ENCODE data around the gene ROPN1L.

ROPN1L gene

GRCh38 chr5:10457682-10458574 lies 16.2 kb downstream of the ROPN1L start:
- DNase-seq (ENCODE audit: low read depth, low spot score), result peak; percentile 72

- no peak for DNase-seq (ENCODE audit: low read depth, low spot score)
These were observed 17.7 kb downstream of the ROPN1L start for GRCh38 chr5:10459080-10460055.

- DNase-seq (ENCODE audit: low read depth, low spot score), result no peak
These were observed 18.7 kb downstream of the ROPN1L start for GRCh38 chr5:10460252-10460906.

GRCh38 chr5:10461041-10461440 lies 19.4 kb downstream of the ROPN1L start:
- DNase-seq (ENCODE audit: low read depth, low spot score), result no peak

- DNase-seq (ENCODE audit: low read depth, low spot score), result peak; percentile 58
These were observed 20.4 kb downstream of the ROPN1L start for GRCh38 chr5:10461904-10462555.

- no peak for DNase-seq (ENCODE audit: low read depth, low spot score)
These were observed 21.9 kb downstream of the ROPN1L start for GRCh38 chr5:10463566-10463965.

GRCh38 chr5:10464173-10464572 lies 22.5 kb downstream of the ROPN1L start:
- no peak for DNase-seq (ENCODE audit: low read depth, low spot score)

- no peak for DNase-seq (ENCODE audit: low read depth, low spot score)
These were observed 24.0 kb downstream of the ROPN1L start for GRCh38 chr5:10465726-10466125.

GRCh38 chr5:10466446-10467073 lies 24.9 kb downstream of the ROPN1L start:
- no peak for DNase-seq (ENCODE audit: low read depth, low spot score)

- peak; percentile 48 for DNase-seq (ENCODE audit: low read depth, low spot score)
These were observed 25.9 kb downstream of the ROPN1L start for GRCh38 chr5:10467281-10468198.

GRCh38 chr5:10468256-10468655 lies 26.6 kb downstream of the ROPN1L start:
- DNase-seq (ENCODE audit: low read depth, low spot score), result no peak

- no peak for DNase-seq (ENCODE audit: low read depth, low spot score)
These were observed 27.8 kb downstream of the ROPN1L start for GRCh38 chr5:10469253-10470050.

- no peak for DNase-seq (ENCODE audit: low read depth, low spot score)
These were observed 29.0 kb downstream of the ROPN1L start for GRCh38 chr5:10470669-10471068.

- no peak for DNase-seq (ENCODE audit: low read depth, low spot score)
These were observed 30.0 kb downstream of the ROPN1L start for GRCh38 chr5:10471677-10472076.

GRCh38 chr5:10474521-10475075 lies 32.9 kb downstream of the ROPN1L start:
- no peak for DNase-seq (ENCODE audit: low read depth, low spot score)

GRCh38 chr5:10475931-10476676 lies 34.4 kb downstream of the ROPN1L start:
- no peak for DNase-seq (ENCODE audit: low read depth, low spot score)

- no peak for DNase-seq (ENCODE audit: low read depth, low spot score)
These were observed 35.2 kb downstream of the ROPN1L start for GRCh38 chr5:10476878-10477277.

GRCh38 chr5:10477943-10478342 lies 36.3 kb downstream of the ROPN1L start:
- DNase-seq (ENCODE audit: low read depth, low spot score), result no peak

Data from ELF-1 (cell line).